K562 (cell line): ENCODE results near the gene HSD3B7. TPM values are rescaled to one million over a fixed set of nuclear protein-coding genes. Genes with fewer than 3 reads are reported as not detected.

ENCODE experiments used
- ATAC-seq: fragments of 200-7000 bp; cut with Tn5 transposase; 3 replicates; pipeline ENCODE4 v1.9.1; 2020; ENCODE audit warnings: moderate library complexity
- BruUV-seq: library from RNA; stranded (reverse); fragments of 400-500 nt; replicated peaks from 2 replicates; lab custom pipeline; 2021; lab: Mats Ljungman, UMichigan
- CTCF ChIA-PET: fragments of 300-600 bp; formaldehyde crosslinking; extraction: SDS; loops from one replicate; lab custom pipeline; 2021; ENCODE audit warnings: low intra/inter-chr PET ratio; lab: Yijun Ruan, JAX
- POLR2A ChIA-PET: fragments of 300-600, 350-650 bp; sonication (Branson Sonifier 250); formaldehyde crosslinking; extraction: SDS; loops from one replicate; lab custom pipeline; 2021; ENCODE audit warnings: antibody characterized with exemption, inconsistent platforms; lab: Yijun Ruan, JAX
- DNase-seq, 4 experiments: peaks; one replicate each; pipeline versions ENCODE4 v3.0.0 to v3.0.0-alpha.2; 2011 to 2018; ENCODE audit warnings: low spot score in 3 of 4, mixed read lengths in 3 of 4; ENCODE audit errors: extremely low read depth in 1 of 4
- FAIRE-seq: peaks from 2 replicates; lab custom pipeline; 2011; peaks lifted over from hg19 to GRCh38; lab: Jason Lieb, UNC
- H2AFZ ChIP-seq: 2 replicates; pipeline ENCODE4 v1.6.0; 2011; ENCODE audit warnings: low read depth, low read length, control low read depth, inconsistent platforms
- H3K27ac ChIP-seq: fragments of 200-600 bp; 3 replicates; pipeline ENCODE4 v1.8.0; 2011; ENCODE audit warnings: low read depth, mild to moderate bottlenecking, control low read depth, inconsistent platforms, low read length, moderate library complexity, mixed read lengths; ENCODE audit errors: extremely low read depth
- H3K27me3 ChIP-seq, 2 experiments: fragments of 300-600 bp in 1 of 2; 2 replicates in 1 of 2; 3 replicates in 1 of 2; pipeline versions ENCODE4 v1.6.0 to v1.8.0; 2011; ENCODE audit warnings: inconsistent platforms in 2 of 2, low read length in 2 of 2, mild to moderate bottlenecking in 1 of 2, mixed read lengths in 1 of 2, moderate library complexity in 1 of 2; ENCODE audit not compliant: control insufficient read depth in 2 of 2, insufficient read depth in 2 of 2
- H3K36me3 ChIP-seq: fragments of 300-600 bp; 3 replicates; pipeline ENCODE4 v1.8.0; 2011; ENCODE audit warnings: mild to moderate bottlenecking, low read length, inconsistent platforms; ENCODE audit not compliant: control insufficient read depth, insufficient read depth
- H3K4me1 ChIP-seq, 2 experiments: fragments of 200-600 bp in 1 of 2; replicated peaks in 1 of 2; 2 replicates in 1 of 2; 3 replicates in 1 of 2; pipeline versions ENCODE4 v1.5.1 to v1.8.0; 2011; ENCODE audit warnings: inconsistent platforms in 2 of 2, low read length in 2 of 2, mild to moderate bottlenecking in 1 of 2, mixed read lengths in 1 of 2, moderate library complexity in 1 of 2; ENCODE audit not compliant: control insufficient read depth in 2 of 2, insufficient read depth in 2 of 2
- H3K4me2 ChIP-seq: 2 replicates; pipeline ENCODE4 v1.6.1; 2011; ENCODE audit warnings: low read length, control low read depth, inconsistent platforms, mixed read lengths; ENCODE audit not compliant: insufficient read depth
- H3K4me3 ChIP-seq: fragments of 200-600 bp; sonication (generic), shearing (Covaris generic); 2 replicates; pipeline ENCODE4 v1.5.1; 2016; ENCODE audit warnings: control low read depth, inconsistent platforms
- H3K79me2 ChIP-seq: fragments of 200-600 bp; 3 replicates; pipeline ENCODE4 v1.8.0; 2011; ENCODE audit warnings: low read length, inconsistent platforms; ENCODE audit not compliant: control insufficient read depth, insufficient read depth
- H3K9ac ChIP-seq, 2 experiments: 2 replicates each; pipeline versions ENCODE4 v1.6.0 to v1.6.1; 2011; ENCODE audit warnings: low read depth in 2 of 2, low read length in 2 of 2, control low read depth in 1 of 2, inconsistent platforms in 1 of 2, mild to moderate bottlenecking in 1 of 2, mixed read lengths in 1 of 2; ENCODE audit not compliant: insufficient read depth in 1 of 2
- H3K9me1 ChIP-seq: one replicate; pipeline ENCODE4 v1.6.0; 2011; ENCODE audit warnings: inconsistent platforms, mild to moderate bottlenecking, low read length, moderate library complexity; ENCODE audit not compliant: control insufficient read depth, insufficient read depth
- H3K9me3 ChIP-seq: replicated peaks from 2 replicates; pipeline ENCODE4 v1.5.1; 2011; ENCODE audit warnings: low read depth, low read length, inconsistent platforms; ENCODE audit not compliant: control insufficient read depth, insufficient read depth
- H4K20me1 ChIP-seq: replicated peaks from 2 replicates; pipeline ENCODE4 v1.6.1; 2011; ENCODE audit warnings: low read length, inconsistent platforms, mixed read lengths; ENCODE audit not compliant: control insufficient read depth, insufficient read depth
- EWSR1 ChIP-seq: fragments of 450-650 bp; IDR thresholded peaks from 2 replicates; pipeline ENCODE4 v1.6.1; 2018; ENCODE audit warnings: borderline replicate concordance, mild to moderate bottlenecking, low read depth, moderate library complexity; ENCODE audit not compliant: partially characterized antibody
- HNRNPH1 ChIP-seq: fragments of 200-400 bp; formaldehyde crosslinking; optimal IDR thresholded peaks from 2 replicates; pipeline ENCODE3; 2017; ENCODE audit warnings: low read depth, mild to moderate bottlenecking, low read length, moderate library complexity
- PML ChIP-seq: IDR thresholded peaks from 2 replicates; pipeline ENCODE4 v1.6.1; 2012; ENCODE audit warnings: low read length, inconsistent platforms
- USF2 ChIP-seq: sonication (generic); formaldehyde crosslinking; IDR thresholded peaks from 2 replicates; pipeline ENCODE4 v1.5.0; 2020; ENCODE audit warnings: missing genetic modification reagents
- XRCC5 ChIP-seq: fragments of 200-400 bp; formaldehyde crosslinking; IDR thresholded peaks from 2 replicates; pipeline ENCODE4 v1.6.1; 2017; ENCODE audit warnings: low read depth, mild to moderate bottlenecking, low read length
- ZBED1 ChIP-seq: IDR thresholded peaks from 2 replicates; pipeline ENCODE4 v1.6.1; 2014
- ZNF592 ChIP-seq: fragments of 450-650 bp; IDR thresholded peaks from 2 replicates; pipeline ENCODE4 v1.6.1; 2017; ENCODE audit warnings: antibody characterized with exemption, mild to moderate bottlenecking
- WGBS: fragments of 100-300 bp; shearing (Covaris generic); methylation state at CpG from one replicate; pipeline ENCODE4 v1.1.6; 2016; ENCODE audit warnings: low coverage, mixed read lengths; ENCODE audit not compliant: insufficient coverage; ENCODE audit errors: missing lambda C conversion rate; 5-methylcytosine and 5-hydroxymethylcytosine counted together
- in situ Hi-C: fragments of 300-500 bp; cut with MboI; formaldehyde crosslinking; loops from 4 replicates; pipeline ENCODE4 v1.15.0; 2018; ENCODE audit warnings: inconsistent platforms, mixed read lengths
- intact Hi-C: fragments of 100-400 bp; cut with micrococcal nuclease; formaldehyde crosslinking; loops from 2 replicates; pipeline ENCODE4 v1.14.2; 2022
- polyA plus RNA-seq, 8 experiments: library from polyadenylated mRNA; depleted of rRNA in 4 of 8; stranded (reverse) in 5 of 8; unstranded in 3 of 8; fragments of >200 nt; fragmentation: Nextera tagmentation in 2 of 8; fragmentation: Illumina TruSeq in 1 of 8; extraction: Ambion mirVana in 2 of 8; extraction: Trizol in 1 of 8; gene quantifications; 2 replicates each; pipeline versions ENCODE4 v1.2.1 to v1.2.3, GENCODE V29; 2011 to 2014; ENCODE audit warnings: inconsistent platforms in 1 of 8, missing spikeins in 1 of 8
- total RNA-seq, 7 experiments: library from RNA; depleted of rRNA in 6 of 7; stranded (reverse); fragments of >200 nt in 6 of 7; fragmentation: Illumina TruSeq in 2 of 7; extraction: Trizol in 2 of 7; gene quantifications; 2 replicates each; pipeline versions ENCODE4 v1.2.1 to v1.2.3, GENCODE V29; 2011 to 2021; ENCODE audit warnings: low replicate concordance in 1 of 7

HSD3B7 gene
- total and polyA plus RNA-seq, 9 of the 15 experiments (the other 6 are each of a cell fraction or from before 2014, with no cell fraction given) = 5.4 to 49.1 (median 23.0) TPM

- H3K27ac ChIP-seq = no peak overlapping the region; the same call in 2 of the 3 replicates
- no peaks in the 10 kb centered on the region for H3K36me3 ChIP-seq
- ATAC-seq = no peak
- H3K9ac ChIP-seq = peak overlapping the region in 1 of 2 experiments; percentile 70; a peak in 1 of 4 replicates
- H3K4me2 ChIP-seq = no peak overlapping the region
- CTCF ChIA-PET = no interaction called here
- intact Hi-C loops = no loop called here
- no peak for DNase-seq
- H4K20me1 ChIP-seq = no peaks in the 10 kb centered on the region
- H3K27me3 ChIP-seq = no peaks in the 10 kb centered on the region
- H2AFZ ChIP-seq = peak overlapping the region; percentile 65; the same call in 1 of the 2 replicates
- TF ChIP-seq PML (no peak), ZNF592 (no peak), EWSR1 (no peak), ZBED1 (no peak), XRCC5 (no peak), HNRNPH1 (no peak), USF2 (no peak)
- BruUV-seq = no TSS peak
- no peaks in the 10 kb centered on the region for H3K9me1 ChIP-seq
- in situ Hi-C loops = loop anchor here (10.0 to 25.0 kb wide), 2 partner anchors 316 to 438 kb away; partner anchors contain the start of genes COX6A2 and ZNF843
- POLR2A ChIA-PET = interaction anchor here (0.7 to 1.6 kb wide), 8 partner anchors 13 to 509 kb away, joined by 3 to 5 read pairs (median 4); partner anchors contain the start of genes FUS, RUSF1 and STX4
- FAIRE-seq = no peak
- no peak overlapping the region for H3K4me3 ChIP-seq
- WGBS = 60% methylated on average over 6 of the region's 6 CpGs
- no peaks in the 10 kb centered on the region for H3K9me3 ChIP-seq
- H3K4me1 ChIP-seq = peaks cover 36 to 43% of the 10 kb centered on the region in 2 experiments
- peaks cover 3% of the 10 kb centered on the region; the same call in 2 of the 3 replicates for H3K79me2 ChIP-seq
Measured at GRCh38 chr16:30998852-30999761, 14.1 kb downstream of the HSD3B7 start.
